Panc1 (cell line): ENCODE data around the gene ELMO1. TPM values are rescaled to one million over a fixed set of nuclear protein-coding genes. Genes with fewer than 3 reads are reported as not detected.

Source experiments
- ATAC-seq: fragments of 200-7000 bp; cut with Tn5 transposase; 2 replicates; pipeline ENCODE4 v1.9.1; 2020; ENCODE audit warnings: mild to moderate bottlenecking, moderate library complexity
- BruUV-seq: library from RNA; stranded (reverse); fragments of 400-500 nt; replicated peaks from 2 replicates; lab custom pipeline; 2021; lab: Mats Ljungman, UMichigan
- CTCF ChIA-PET: fragments of 300-600 bp; sonication (Branson Sonifier 250); formaldehyde crosslinking; loops from one replicate; lab custom pipeline; 2022; ENCODE audit warnings: antibody characterized with exemption; lab: Charles Lee
- POLR2A ChIA-PET: fragments of 300-600 bp; sonication (Branson Sonifier 250); formaldehyde crosslinking; loops from one replicate; lab custom pipeline; 2022; ENCODE audit warnings: antibody characterized with exemption; lab: Charles Lee
- DNase-seq: peaks from one replicate; pipeline ENCODE4 v3.0.0-alpha.2; 2010; ENCODE audit warnings: low read depth, low spot score
- H3K27ac ChIP-seq: 2 replicates; pipeline ENCODE4 v1.5.1; 2011; ENCODE audit warnings: mild to moderate bottlenecking, low read length, inconsistent platforms
- H3K27me3 ChIP-seq: fragments of 200-500 bp; sonication (Bioruptor generic); 2 replicates; pipeline ENCODE4 v1.6.0; 2014; ENCODE audit warnings: low read length, inconsistent platforms; ENCODE audit not compliant: control insufficient read depth, insufficient read depth
- H3K36me3 ChIP-seq: fragments of 200-500 bp; sonication (Bioruptor generic); 2 replicates; pipeline ENCODE4 v1.5.1; 2014; ENCODE audit warnings: inconsistent platforms, mild to moderate bottlenecking, low read length, moderate library complexity; ENCODE audit not compliant: control insufficient read depth, insufficient read depth
- H3K4me1 ChIP-seq: 2 replicates; pipeline ENCODE4 v1.5.1; 2011; ENCODE audit warnings: inconsistent platforms, mild to moderate bottlenecking, low read length, moderate library complexity; ENCODE audit not compliant: control insufficient read depth, insufficient read depth
- H3K4me3 ChIP-seq, 2 experiments: 2 replicates each; pipeline ENCODE4 v1.5.1; 2011 to 2012; ENCODE audit warnings: low read depth in 2 of 2, low read length in 2 of 2, mild to moderate bottlenecking in 2 of 2, inconsistent platforms in 1 of 2, moderate library complexity in 1 of 2
- H3K9me3 ChIP-seq: fragments of 200-500 bp; sonication (Bioruptor generic); 2 replicates; pipeline ENCODE4 v1.5.1; 2014; ENCODE audit warnings: low read depth, mild to moderate bottlenecking, inconsistent platforms, low read length, moderate library complexity; ENCODE audit not compliant: control insufficient read depth, insufficient read depth
- CTCF ChIP-seq: fragments of 450-650 bp; IDR thresholded peaks from 2 replicates; pipeline ENCODE4 v1.5.1; 2017; ENCODE audit warnings: mild to moderate bottlenecking
- POLR2AphosphoS5 ChIP-seq: IDR thresholded peaks from 2 replicates; pipeline ENCODE4 v1.6.1; 2012; ENCODE audit warnings: mild to moderate bottlenecking, low read depth, low read length, moderate library complexity
- REST ChIP-seq, 2 experiments: IDR thresholded peaks; 2 replicates each; pipeline ENCODE4 v1.6.1; 2011 to 2012; ENCODE audit warnings: low read depth in 2 of 2, control low read depth in 1 of 2, low read length in 1 of 2, mild to moderate bottlenecking in 1 of 2, moderate library complexity in 1 of 2; ENCODE audit not compliant: insufficient read depth in 1 of 2
- SIN3A ChIP-seq: IDR thresholded peaks from 2 replicates; pipeline ENCODE4 v1.6.1; 2012; ENCODE audit warnings: low read depth, mild to moderate bottlenecking, low read length, moderate library complexity, borderline replicate concordance; ENCODE audit not compliant: insufficient read depth
- TCF7L2 ChIP-seq: IDR thresholded peaks from 2 replicates; pipeline ENCODE4 v1.6.1; 2011; ENCODE audit warnings: mild to moderate bottlenecking, low read depth, low read length, inconsistent platforms
- in situ Hi-C: cut with HindIII; loops from 2 replicates; pipeline ENCODE4 v1.10.0; 2016; ENCODE audit warnings: low sequenced_read_pairs, low pct_unique_long_range_greater_than_20kb
- intact Hi-C: fragments of 100-400 bp; cut with micrococcal nuclease; formaldehyde crosslinking; loops from one replicate; pipeline ENCODE4 v1.10.0; 2022; ENCODE audit not compliant: unreplicated experiment
- total RNA-seq: library from RNA; stranded (reverse); gene quantifications from one replicate; pipeline ENCODE4 v1.2.1, GENCODE V29; 2021; ENCODE audit not compliant: unreplicated experiment

The ELMO1 gene
- total RNA-seq, 1 experiment from 2014 or later: 0.80 TPM

DNA sequence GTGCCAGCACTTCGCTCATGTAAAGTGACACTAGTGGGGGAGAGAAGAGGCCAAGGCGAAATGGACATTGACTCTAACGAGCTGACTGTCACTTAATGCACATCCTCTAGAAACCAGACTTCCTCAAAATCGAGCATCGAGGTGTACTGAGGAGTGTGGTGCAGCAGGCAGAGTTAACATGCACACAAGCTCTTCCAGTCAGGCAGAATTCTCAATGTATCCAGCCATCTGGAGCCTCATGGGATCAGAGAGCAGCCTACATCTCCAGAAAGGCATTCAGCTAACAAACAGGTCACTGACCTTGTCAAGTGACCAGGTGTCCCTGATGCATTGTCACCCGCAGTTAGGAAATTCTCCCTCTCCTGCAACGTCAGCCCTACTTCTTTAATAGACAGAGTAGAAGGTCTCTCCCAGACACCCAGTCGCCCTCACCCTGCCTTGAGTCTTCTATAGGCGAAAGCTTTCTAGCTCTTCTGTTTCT lies 464.6 kb downstream of the ELMO1 start:
- H3K27me3 ChIP-seq: no peaks in the 10 kb centered on the region
- intact Hi-C loops: no loop called here
- TF ChIP-seq TCF7L2: no peak
- TF ChIP-seq POLR2AphosphoS5: no peak
- TF ChIP-seq REST (IDR thresholded peaks at IDR 0.05; ENCODE audit: insufficient read depth in 1 of 2, low read depth in 2 of 2, low read length in 1 of 2): no peak
- no peak for TF ChIP-seq CTCF
- no peak for TF ChIP-seq SIN3A
- H3K36me3 ChIP-seq: no peaks in the 10 kb centered on the region
- BruUV-seq: no TSS peak
- peaks cover 3% of the 10 kb centered on the region; the same call in 1 of the 2 replicates for H3K4me1 ChIP-seq
- H3K9me3 ChIP-seq: no peaks in the 10 kb centered on the region
- DNase-seq: no peak
- ChIA-PET CTCF (interaction anchor here (0.5 kb wide), 1 partner anchor 204 kb away, joined by 4 read pairs; no protein-coding TSS in a partner anchor), POLR2A (no interaction called here)
- no peak overlapping the region for H3K4me3 ChIP-seq
- ATAC-seq: no peak
- in situ Hi-C loops: no loop called here
- H3K27ac ChIP-seq: no peak overlapping the region

GRCh38 chr7:36982766-36983165 lies 465.9 kb downstream of the ELMO1 start:
- no peaks in the 10 kb centered on the region for H3K27me3 ChIP-seq
- no TSS peak for BruUV-seq
- in situ Hi-C loops (no loop called here), intact Hi-C loops (no loop called here)
- no peaks in the 10 kb centered on the region for H3K36me3 ChIP-seq
- DNase-seq (no peak), ATAC-seq (no peak)
- ChIA-PET POLR2A (interaction anchor here (0.6 kb wide), 1 partner anchor 22 kb away, joined by 5 read pairs; no protein-coding TSS in a partner anchor), CTCF (no interaction called here)
- TF ChIP-seq CTCF (no peak), SIN3A (no peak), TCF7L2 (no peak)
- H3K9me3 ChIP-seq: no peaks in the 10 kb centered on the region
- H3K4me1 ChIP-seq: peaks cover 3% of the 10 kb centered on the region; the same call in 1 of the 2 replicates
- no peak overlapping the region for H3K27ac ChIP-seq
- H3K4me3 ChIP-seq: no peak overlapping the region
